ENCODE results near the gene SPARCL1.
"Not testable (repeated sequence)": the region's sequence is repeated elsewhere in the genome, so short reads cannot be mapped to it uniquely, and the experiment has no call there.

Gene SPARCL1

GRCh38 chr4:87497578-87497977, 31.6 kb downstream of the SPARCL1 start:
- TF ChIP-seq CTCF (conservative IDR thresholded peaks at IDR 0.05; ENCODE audit: low read depth, low read length): no peak
- H3K4me3 ChIP-seq (ENCODE audit: low read length): no peak overlapping the region
- no peak for DNase-seq (ENCODE audit: low read depth)

- H3K4me3 ChIP-seq (ENCODE audit: low read length): no peak overlapping the region
- TF ChIP-seq CTCF (conservative IDR thresholded peaks at IDR 0.05; ENCODE audit: low read depth, low read length): peak; percentile 37
- DNase-seq (ENCODE audit: low read depth): no peak
Measured at GRCh38 chr4:87497159-87497558, 32.0 kb downstream of the SPARCL1 start.

GRCh38 chr4:87493115-87493514, 36.1 kb downstream of the SPARCL1 start:
- H3K4me3 ChIP-seq (ENCODE audit: low read length): no peak overlapping the region
- no peak for DNase-seq (ENCODE audit: low read depth)
- TF ChIP-seq CTCF (conservative IDR thresholded peaks at IDR 0.05; ENCODE audit: low read depth, low read length): no peak

GRCh38 chr4:87491851-87492250, 37.3 kb downstream of the SPARCL1 start:
- H3K4me3 ChIP-seq (ENCODE audit: low read length); DNase-seq (ENCODE audit: low read depth): not testable (repeated sequence)

DNA sequence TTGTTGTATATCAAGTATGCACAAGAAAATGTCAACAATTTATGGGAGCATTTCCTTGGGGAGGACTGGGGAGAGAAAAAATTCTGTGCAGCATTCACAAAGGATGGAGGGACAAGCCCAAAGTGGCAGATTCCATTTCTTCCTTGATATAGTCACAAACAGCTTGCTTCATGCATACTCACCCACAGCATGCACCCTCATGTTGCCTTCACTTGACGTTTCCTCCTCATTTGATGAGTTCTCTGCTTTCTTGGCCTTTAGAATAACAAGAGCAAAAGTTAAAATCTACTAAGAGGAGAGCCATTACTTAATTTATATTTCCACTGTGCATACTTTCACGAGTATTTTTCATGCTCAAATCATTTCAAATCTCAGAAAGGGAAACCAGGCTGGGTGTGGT, 37.7 kb downstream of the SPARCL1 start:
- no peak overlapping the region for H3K4me3 ChIP-seq (ENCODE audit: low read length)
- no peak for TF ChIP-seq CTCF (conservative IDR thresholded peaks at IDR 0.05; ENCODE audit: low read depth, low read length)
- no peak for DNase-seq (ENCODE audit: low read depth)

GRCh38 chr4:87490664-87491369, 38.4 kb downstream of the SPARCL1 start:
- no peak for DNase-seq (ENCODE audit: low read depth)
- TF ChIP-seq CTCF (conservative IDR thresholded peaks at IDR 0.05; ENCODE audit: low read depth, low read length): no peak
- no peak overlapping the region for H3K4me3 ChIP-seq (ENCODE audit: low read length)

- no peak for TF ChIP-seq CTCF (conservative IDR thresholded peaks at IDR 0.05; ENCODE audit: low read depth, low read length)
- no peak overlapping the region for H3K4me3 ChIP-seq (ENCODE audit: low read length)
- no peak for DNase-seq (ENCODE audit: low read depth)
Measured at GRCh38 chr4:87489678-87490077, 39.5 kb downstream of the SPARCL1 start.

DNA sequence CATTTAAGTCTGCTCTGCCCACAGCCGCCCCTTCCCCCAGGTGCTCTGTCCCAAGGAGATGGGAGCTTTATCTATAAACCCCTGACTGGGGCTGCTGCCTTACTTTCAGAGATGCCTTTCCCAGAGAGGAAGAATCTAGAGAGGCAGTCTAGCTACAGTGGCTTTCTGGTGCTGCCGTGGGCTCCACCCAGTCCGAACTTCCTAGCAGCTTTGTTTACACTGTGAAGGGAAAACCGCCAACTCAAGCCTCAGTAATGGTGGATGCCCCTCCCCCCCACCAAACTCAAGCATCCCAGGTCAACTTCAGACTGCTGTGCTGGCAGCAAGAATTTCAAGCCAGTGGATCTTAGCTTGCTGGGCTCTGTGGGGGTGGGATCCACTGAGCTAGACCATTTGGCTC, 40.5 kb downstream of the SPARCL1 start:
- not testable (repeated sequence) for DNase-seq (ENCODE audit: low read depth)

GRCh38 chr4:87483247-87483646, 45.9 kb downstream of the SPARCL1 start:
- H3K4me3 ChIP-seq (ENCODE audit: low read length); DNase-seq (ENCODE audit: low read depth): not testable (repeated sequence)

More for the DNA sequence above, 40.5 kb downstream of the SPARCL1 start:
- not testable (repeated sequence) for H3K4me3 ChIP-seq (ENCODE audit: low read length)

Data from retinal pigment epithelial cell (primary cell).